IMR-90 (cell line): Measurements from ENCODE around the gene RNF186. TPM values are rescaled to one million over a fixed set of nuclear protein-coding genes. Genes with fewer than 3 reads are reported as not detected.

Experiments
- ATAC-seq: fragments of 200-7000 bp; cut with Tn5 transposase; 2 replicates; pipeline ENCODE4 v1.9.1; 2020; ENCODE audit warnings: low read depth, mild to moderate bottlenecking, moderate library complexity
- BruUV-seq: library from RNA; stranded (reverse); fragments of 400-500 nt; replicated peaks from 2 replicates; lab custom pipeline; 2021; lab: Mats Ljungman, UMichigan
- CTCF ChIA-PET: fragments of 300-600 bp; formaldehyde crosslinking; extraction: SDS; loops from one replicate; lab custom pipeline; 2021; ENCODE audit warnings: antibody characterized with exemption; lab: Yijun Ruan, JAX
- POLR2A ChIA-PET: fragments of 300-600 bp; sonication (Branson Sonifier 250); formaldehyde crosslinking; loops from one replicate; lab custom pipeline; 2022; ENCODE audit warnings: antibody characterized with exemption; ENCODE audit not compliant: unreplicated experiment; lab: Charles Lee
- DNase-seq: peaks from one replicate; pipeline ENCODE4 v3.0.0; 2013
- H2AFZ ChIP-seq: replicated peaks from 2 replicates; pipeline ENCODE3; 2013; ENCODE audit warnings: low read length, mild to moderate bottlenecking; ENCODE audit not compliant: poor library complexity
- H2AK5ac ChIP-seq: 2 replicates; pipeline ENCODE4 v1.6.1; 2013; ENCODE audit warnings: low read depth, low read length, inconsistent platforms
- H2AK9ac ChIP-seq: replicated peaks from 2 replicates; pipeline ENCODE3; 2013; ENCODE audit warnings: mild to moderate bottlenecking, low read depth, low read length, moderate library complexity; ENCODE audit not compliant: poor library complexity
- H2BK120ac ChIP-seq: 2 replicates; pipeline ENCODE4 v1.6.1; 2013; ENCODE audit warnings: low read depth, low read length, inconsistent platforms
- H2BK15ac ChIP-seq: 3 replicates; pipeline ENCODE4 v1.6.1; 2013; ENCODE audit warnings: low read depth, low read length, inconsistent platforms
- H2BK20ac ChIP-seq: 2 replicates; pipeline ENCODE4 v1.6.1; 2013; ENCODE audit warnings: low read depth, mild to moderate bottlenecking, inconsistent platforms, low read length, moderate library complexity
- H2BK5ac ChIP-seq: 2 replicates; pipeline ENCODE4 v1.6.1; 2013; ENCODE audit warnings: mild to moderate bottlenecking, low read depth, low read length, inconsistent platforms; ENCODE audit not compliant: poor library complexity, severe bottlenecking
- H3K14ac ChIP-seq: replicated peaks from 2 replicates; pipeline ENCODE4 v1.6.1; 2013; ENCODE audit warnings: low read depth, low read length, inconsistent platforms
- H3K18ac ChIP-seq: 2 replicates; pipeline ENCODE4 v1.6.1; 2013; ENCODE audit warnings: low read depth, low read length, control low read depth
- H3K23ac ChIP-seq: 2 replicates; pipeline ENCODE4 v1.6.1; 2013; ENCODE audit warnings: low read depth, low read length, inconsistent platforms
- H3K27ac ChIP-seq: 2 replicates; pipeline ENCODE4 v1.5.1; 2013; ENCODE audit warnings: mild to moderate bottlenecking, control low read depth, low read length; ENCODE audit not compliant: insufficient read depth
- H3K27me3 ChIP-seq: 2 replicates; pipeline ENCODE4 v1.6.1; 2013; ENCODE audit warnings: low read length; ENCODE audit not compliant: control insufficient read depth, insufficient read depth
- H3K36me3 ChIP-seq: 2 replicates; pipeline ENCODE4 v1.6.1; 2013; ENCODE audit warnings: low read length, mixed read lengths; ENCODE audit not compliant: control insufficient read depth, insufficient read depth
- H3K4ac ChIP-seq: 2 replicates; pipeline ENCODE4 v1.6.1; 2013; ENCODE audit warnings: low read depth, low read length, inconsistent platforms
- H3K4me1 ChIP-seq: 2 replicates; pipeline ENCODE4 v1.6.1; 2013; ENCODE audit warnings: low read length, mixed read lengths; ENCODE audit not compliant: control insufficient read depth, insufficient read depth
- H3K4me2 ChIP-seq: 2 replicates; pipeline ENCODE4 v1.6.1; 2013; ENCODE audit warnings: low read depth, mild to moderate bottlenecking, control low read depth, low read length, moderate library complexity
- H3K4me3 ChIP-seq: 2 replicates; pipeline ENCODE4 v1.5.1; 2013; ENCODE audit warnings: low read depth, mild to moderate bottlenecking, control low read depth, low read length, moderate library complexity; ENCODE audit not compliant: insufficient read depth
- H3K56ac ChIP-seq: 2 replicates; pipeline ENCODE4 v1.6.1; 2013; ENCODE audit warnings: low read length, inconsistent platforms; ENCODE audit not compliant: insufficient read depth; ENCODE audit errors: extremely low read depth
- H3K79me1 ChIP-seq, 2 experiments: 2 replicates each; pipeline ENCODE4 v1.6.1; 2013; ENCODE audit warnings: low read length in 2 of 2, inconsistent platforms in 1 of 2, low read depth in 1 of 2
- H3K9ac ChIP-seq: 2 replicates; pipeline ENCODE4 v1.6.1; 2013; ENCODE audit warnings: low read depth, low read length, control low read depth
- H3K9me1 ChIP-seq: 2 replicates; pipeline ENCODE4 v1.6.1; 2013; ENCODE audit warnings: low read length, inconsistent platforms; ENCODE audit not compliant: insufficient read depth
- H3K9me3 ChIP-seq: 2 replicates; pipeline ENCODE4 v1.6.1; 2013; ENCODE audit warnings: low read length; ENCODE audit not compliant: control insufficient read depth, insufficient read depth
- H4K20me1 ChIP-seq: 2 replicates; pipeline ENCODE4 v1.6.1; 2013; ENCODE audit warnings: low read length, inconsistent platforms; ENCODE audit not compliant: insufficient read depth
- H4K5ac ChIP-seq: 2 replicates; pipeline ENCODE4 v1.6.1; 2013; ENCODE audit warnings: mild to moderate bottlenecking, low read depth, low read length, control low read depth
- H4K8ac ChIP-seq, 2 experiments: 2 replicates each; pipeline ENCODE4 v1.6.1; 2013; ENCODE audit warnings: low read depth in 2 of 2, low read length in 2 of 2, control low read depth in 1 of 2, inconsistent platforms in 1 of 2
- H4K91ac ChIP-seq: 2 replicates; pipeline ENCODE4 v1.6.1; 2013; ENCODE audit warnings: low read depth, low read length, inconsistent platforms; ENCODE audit not compliant: insufficient read depth
- BHLHE40 ChIP-seq: fragments of 150-350 bp; IDR thresholded peaks from 2 replicates; pipeline ENCODE4 v1.6.1; 2016; ENCODE audit warnings: mild to moderate bottlenecking, low read depth, low read length
- RAD21 ChIP-seq: IDR thresholded peaks from 2 replicates; pipeline ENCODE4 v1.6.1; 2012; ENCODE audit warnings: low read length, improper control_type of control experiment
- RCOR1 ChIP-seq: IDR thresholded peaks from 2 replicates; pipeline ENCODE4 v1.6.1; 2012; ENCODE audit warnings: mild to moderate bottlenecking, low read length, improper control_type of control experiment; ENCODE audit not compliant: insufficient replicate concordance
- WGBS, 2 experiments: methylation state at CpG; one replicate each; pipeline versions ENCODE4 v1.1.5 to v1.1.7; 2013; ENCODE audit warnings: missing lambda C conversion rate in 2 of 2; ENCODE audit not compliant: insufficient read length in 1 of 2; ENCODE audit errors: extremely low coverage in 2 of 2; 5-methylcytosine and 5-hydroxymethylcytosine counted together
- dilution Hi-C: fragments of 300-500 bp; cut with HindIII; formaldehyde crosslinking; loops from one replicate; pipeline ENCODE4 v1.14.3; 2018; ENCODE audit warnings: low sequenced_read_pairs; ENCODE audit not compliant: unreplicated experiment
- in situ Hi-C: fragments of 300-500 bp; cut with MboI; formaldehyde crosslinking; loops from 3 replicates; pipeline ENCODE4 v1.14.3; 2019; ENCODE audit warnings: low sequenced_read_pairs, inconsistent platforms, mixed read lengths
- intact Hi-C: fragments of 100-400 bp; cut with micrococcal nuclease; formaldehyde crosslinking; loops from 2 replicates; pipeline ENCODE4 v1.10.0; 2022
- polyA plus RNA-seq, 3 experiments: library from polyadenylated mRNA; depleted of rRNA; stranded (reverse); fragments of >200 nt; gene quantifications; 2 replicates each; pipeline ENCODE4 v1.2.3, GENCODE V29; 2012; ENCODE audit warnings: low replicate concordance in 1 of 3
- total RNA-seq: library from RNA; depleted of rRNA; stranded (reverse); fragments of >200 nt; gene quantifications from 2 replicates; pipeline ENCODE4 v1.2.3, GENCODE V29; 2012
- TF ChIP-seq, protein P1 (sequence below): fragments of 150-350 bp; IDR thresholded peaks from 2 replicates; pipeline ENCODE4 v1.6.1; 2017; ENCODE audit warnings: mild to moderate bottlenecking, antibody characterized with exemption, low read length, low read depth

The RNF186 gene
- total and polyA plus RNA-seq, 2 of the 4 experiments (the other 2 are of a cell fraction): not detected

- peaks cover 6% of the 10 kb centered on the region for H3K9me1 ChIP-seq
- dilution Hi-C loops: no loop called here
- no peak overlapping the region for H4K91ac ChIP-seq
- intact Hi-C loops: no loop called here
- ATAC-seq: no peak
- H3K79me1 ChIP-seq: no peaks in the 10 kb centered on the region
- H2BK15ac ChIP-seq: no peak overlapping the region
- H3K36me3 ChIP-seq: no peaks in the 10 kb centered on the region
- no peak overlapping the region for H3K9ac ChIP-seq
- no peak overlapping the region for H3K4ac ChIP-seq
- no peak overlapping the region for H3K4me2 ChIP-seq
- WGBS, 2 experiments: no CpG with 5 or more reads among the region's 2 CpGs
- no peak overlapping the region for H3K4me3 ChIP-seq
- TF ChIP-seq RCOR1 (no peak), BHLHE40 (no peak), RAD21 (no peak)
- TF ChIP-seq, protein P1, sequence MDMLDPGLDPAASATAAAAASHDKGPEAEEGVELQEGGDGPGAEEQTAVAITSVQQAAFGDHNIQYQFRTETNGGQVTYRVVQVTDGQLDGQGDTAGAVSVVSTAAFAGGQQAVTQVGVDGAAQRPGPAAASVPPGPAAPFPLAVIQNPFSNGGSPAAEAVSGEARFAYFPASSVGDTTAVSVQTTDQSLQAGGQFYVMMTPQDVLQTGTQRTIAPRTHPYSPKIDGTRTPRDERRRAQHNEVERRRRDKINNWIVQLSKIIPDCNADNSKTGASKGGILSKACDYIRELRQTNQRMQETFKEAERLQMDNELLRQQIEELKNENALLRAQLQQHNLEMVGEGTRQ: no peak
- no peak overlapping the region for H2BK120ac ChIP-seq
- no peak overlapping the region for H3K56ac ChIP-seq
- H2BK20ac ChIP-seq: no peak overlapping the region
- CTCF ChIA-PET: interaction anchor here (0.8 to 1.2 kb wide), 2 partner anchors 12 to 22 kb away, joined by 3 to 4 read pairs; partner anchors contain the start of gene OTUD3
- H3K27me3 ChIP-seq: peaks cover 3% of the 10 kb centered on the region
- no peak overlapping the region; the same call in 1 of the 2 replicates for H3K18ac ChIP-seq
- H2BK5ac ChIP-seq: no peak overlapping the region
- in situ Hi-C loops: no loop called here
- H2AK9ac ChIP-seq: no peak overlapping the region
- DNase-seq: peak; percentile 19
- no peak overlapping the region for H3K23ac ChIP-seq
- no peak overlapping the region for H4K8ac ChIP-seq
- H2AK5ac ChIP-seq: no peak overlapping the region
- POLR2A ChIA-PET: no interaction called here
- H4K5ac ChIP-seq: no peak overlapping the region
- H3K4me1 ChIP-seq: peaks cover 6% of the 10 kb centered on the region; the same call in 1 of the 2 replicates
- no peak overlapping the region for H3K27ac ChIP-seq
- H2AFZ ChIP-seq: no peak overlapping the region
- BruUV-seq: no TSS peak
- no peak overlapping the region for H3K14ac ChIP-seq
- peaks cover 3% of the 10 kb centered on the region; the same call in 1 of the 2 replicates for H3K9me3 ChIP-seq
- no peaks in the 10 kb centered on the region for H4K20me1 ChIP-seq
Measured at GRCh38 chr1:19861034-19861433, 46.0 kb upstream of the RNF186 start.
